GM23338 (cell line): ENCODE measurements around the gene RNF11. TPM values are rescaled to one million over a fixed set of nuclear protein-coding genes. Genes with fewer than 3 reads are reported as not detected.

Experiments used
- ATAC-seq: fragments of 200-7000 bp; cut with Tn5 transposase; 3 replicates; pipeline ENCODE4 v1.9.1; 2020
- DNase-seq: peaks from one replicate; pipeline ENCODE4 v3.0.0-alpha.2; 2015; ENCODE audit warnings: low spot score
- H2AFZ ChIP-seq: fragments of 200-600 bp; sonication (generic); 2 replicates; pipeline ENCODE4 v1.8.0; 2016; ENCODE audit warnings: antibody characterized with exemption, mild to moderate bottlenecking, moderate library complexity
- H3F3A ChIP-seq: fragments of 200-600 bp; sonication (generic); replicated peaks from 2 replicates; pipeline ENCODE4 v1.8.0; 2017; ENCODE audit warnings: antibody characterized with exemption, mixed run types, low read depth
- H3K27ac ChIP-seq: fragments of 200-600 bp; sonication (generic); 2 replicates; pipeline ENCODE4 v1.6.1; 2016; ENCODE audit warnings: low read depth
- H3K27me3 ChIP-seq: fragments of 200-600 bp; sonication (generic); 2 replicates; pipeline ENCODE4 v1.8.0; 2016; ENCODE audit warnings: mild to moderate bottlenecking, mixed run types, moderate library complexity; ENCODE audit not compliant: insufficient read depth
- H3K36me3 ChIP-seq: fragments of 200-600 bp; sonication (generic); 2 replicates; pipeline ENCODE4 v1.8.0; 2016; ENCODE audit warnings: mild to moderate bottlenecking; ENCODE audit not compliant: insufficient read depth
- H3K4me1 ChIP-seq: fragments of 200-600 bp; sonication (generic); 2 replicates; pipeline ENCODE4 v1.8.0; 2016; ENCODE audit warnings: mild to moderate bottlenecking, moderate library complexity; ENCODE audit not compliant: insufficient read depth
- H3K4me2 ChIP-seq: fragments of 200-600 bp; sonication (generic); 2 replicates; pipeline ENCODE4 v1.7.1; 2017; ENCODE audit warnings: mixed run types
- H3K4me3 ChIP-seq: fragments of 200-600 bp; sonication (generic); 2 replicates; pipeline ENCODE4 v1.6.1; 2016; ENCODE audit warnings: mixed run types
- H3K79me2 ChIP-seq: fragments of 200-600 bp; sonication (generic); replicated peaks from 2 replicates; pipeline ENCODE4 v1.8.0; 2017; ENCODE audit warnings: mild to moderate bottlenecking; ENCODE audit not compliant: insufficient read depth
- H3K9me2 ChIP-seq: fragments of 200-600 bp; sonication (generic); 2 replicates; pipeline ENCODE4 v1.8.0; 2017; ENCODE audit not compliant: insufficient read depth
- H4K20me1 ChIP-seq: fragments of 200-600 bp; sonication (generic); replicated peaks from 2 replicates; pipeline ENCODE4 v1.8.0; 2017; ENCODE audit warnings: mild to moderate bottlenecking; ENCODE audit not compliant: insufficient read depth
- H3K27ac Mint-ChIP-seq: 2 replicates; pipeline ENCODE4 v1.8.0; 2020; ENCODE audit warnings: inconsistent platforms, mild to moderate bottlenecking, moderate library complexity, mixed read lengths
- H3K27me3 Mint-ChIP-seq: 3 replicates; pipeline ENCODE4 v1.8.0; 2022; ENCODE audit warnings: low read depth, mild to moderate bottlenecking, moderate library complexity, mixed read lengths, inconsistent platforms; ENCODE audit not compliant: insufficient read depth, poor library complexity
- H3K36me3 Mint-ChIP-seq: 3 replicates; pipeline ENCODE4 v1.8.0; 2021; ENCODE audit warnings: low read depth, mild to moderate bottlenecking, inconsistent platforms, moderate library complexity, mixed read lengths
- H3K4me1 Mint-ChIP-seq: 3 replicates; pipeline ENCODE4 v1.8.0; 2020; ENCODE audit warnings: mild to moderate bottlenecking, inconsistent platforms, mixed read lengths
- H3K4me3 Mint-ChIP-seq: 3 replicates; pipeline ENCODE4 v1.8.0; 2021; ENCODE audit warnings: moderate library complexity, mild to moderate bottlenecking, inconsistent platforms, mixed read lengths
- H3K9me3 Mint-ChIP-seq: 3 replicates; pipeline ENCODE4 v1.8.0; 2020; ENCODE audit warnings: moderate library complexity, mild to moderate bottlenecking, inconsistent platforms, mixed read lengths
- CREB1 ChIP-seq: fragments of 250-450 bp; sonication (Bioruptor Pico); IDR thresholded peaks from 2 replicates; pipeline ENCODE4 v1.5.0; 2020; ENCODE audit warnings: low read depth, mild to moderate bottlenecking, moderate library complexity
- EZH2 ChIP-seq: fragments of 200-600 bp; sonication (generic); IDR thresholded peaks from one replicate; pipeline ENCODE4 v1.8.0; 2017; ENCODE audit warnings: antibody characterized with exemption, mild to moderate bottlenecking, low read depth; ENCODE audit not compliant: unreplicated experiment
- EZH2phosphoT487 ChIP-seq: fragments of 200-600 bp; sonication (generic); IDR thresholded peaks from one replicate; pipeline ENCODE4 v1.8.1; 2018; ENCODE audit warnings: antibody characterized with exemption; ENCODE audit not compliant: unreplicated experiment
- JUNB ChIP-seq: IDR thresholded peaks from one replicate; pipeline ENCODE4 v1.6.1; 2016; ENCODE audit warnings: antibody characterized with exemption; ENCODE audit not compliant: unreplicated experiment
- NANOG ChIP-seq: IDR thresholded peaks from 2 replicates; pipeline ENCODE4 v1.6.1; 2016; ENCODE audit warnings: antibody characterized with exemption, borderline replicate concordance
- POLR2AphosphoS5 ChIP-seq: IDR thresholded peaks from 2 replicates; pipeline ENCODE4 v1.6.1; 2016; ENCODE audit warnings: antibody characterized with exemption, low read depth
- STAT1 ChIP-seq: IDR thresholded peaks from one replicate; pipeline ENCODE4 v1.6.1; 2016; ENCODE audit warnings: antibody characterized with exemption; ENCODE audit not compliant: unreplicated experiment
- ZNF114 ChIP-seq: fragments of 250-450 bp; sonication (Bioruptor Pico); IDR thresholded peaks from 2 replicates; pipeline ENCODE4 v1.5.0; 2020; ENCODE audit warnings: mild to moderate bottlenecking, moderate library complexity
- ZNF331 ChIP-seq: fragments of 250-450 bp; sonication (Bioruptor Pico); IDR thresholded peaks from 2 replicates; pipeline ENCODE4 v1.5.0; 2020; ENCODE audit warnings: low read depth, mild to moderate bottlenecking, moderate library complexity
- polyA plus RNA-seq: library from polyadenylated mRNA; unstranded; fragments of >200 nt; fragmentation: Nextera tagmentation; extraction: Ambion mirVana; gene quantifications from 2 replicates; pipeline ENCODE4 v1.2.1, GENCODE V29; 2016
- total RNA-seq: library from RNA; depleted of rRNA; stranded (reverse); fragments of >200 nt; shearing (Covaris generic); gene quantifications from 2 replicates; pipeline ENCODE4 v1.2.3, GENCODE V29; 2014
- TF ChIP-seq, protein P1 (sequence below): IDR thresholded peaks from 2 replicates; pipeline ENCODE4 v1.6.1; 2016; ENCODE audit warnings: antibody characterized with exemption
- TF ChIP-seq, protein P2 (sequence below), 2 experiments: fragments of 200-600 bp in 1 of 2; sonication (generic) in 1 of 2; conservative IDR thresholded peaks; 2 replicates each; pipeline versions ENCODE4 v1.5.1 to v1.6.1; 2016 to 2017; ENCODE audit warnings: antibody characterized with exemption in 2 of 2, low read depth in 2 of 2, mild to moderate bottlenecking in 2 of 2, moderate library complexity in 1 of 2
- TF ChIP-seq, protein P3 (sequence below): IDR thresholded peaks from one replicate; pipeline ENCODE4 v1.6.1; 2018; ENCODE audit warnings: antibody characterized with exemption; ENCODE audit not compliant: unreplicated experiment
- TF ChIP-seq, protein P4 (sequence below): fragments of 250-450 bp; sonication (Bioruptor Pico); IDR thresholded peaks from 2 replicates; pipeline ENCODE4 v1.5.0; 2020; ENCODE audit warnings: mild to moderate bottlenecking, moderate library complexity

Gene RNF11
- total and polyA plus RNA-seq, 2 experiments from 2014 or later, result 22.3 to 43.0 TPM

DNA sequence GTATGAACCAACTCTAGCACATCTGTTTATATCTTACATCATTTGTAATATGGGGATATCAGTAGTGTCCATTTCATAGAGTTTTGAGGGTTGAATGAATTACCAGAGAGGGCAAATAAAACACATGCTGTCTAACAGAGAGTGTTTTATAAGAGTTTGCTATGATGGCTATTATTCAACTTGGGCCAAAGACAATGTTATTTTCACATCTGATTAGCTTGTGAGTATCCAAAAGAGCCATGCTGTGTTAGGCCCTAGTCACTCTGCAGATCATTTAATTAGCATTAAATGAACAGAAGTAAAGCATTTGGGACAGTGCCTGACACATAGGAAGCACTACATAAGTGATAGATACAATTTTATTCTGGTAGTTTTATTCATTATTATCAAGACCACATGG lies 4.2 kb upstream of the RNF11 start:
- ATAC-seq (no peak), DNase-seq (no peak)
- Histone ChIP-seq H3K4me1 (peaks cover 15% of the 10 kb centered on the region), H4K20me1 (no peaks in the 10 kb centered on the region), H2AFZ (no peak overlapping the region), H3K27me3 (peaks cover 15% of the 10 kb centered on the region; the same call in 1 of the 2 replicates), H3K79me2 (peaks cover 4% of the 10 kb centered on the region), H3K4me3 (no peak overlapping the region), H3K36me3 (no peaks in the 10 kb centered on the region), H3K4me2 (no peak overlapping the region), H3F3A (no peaks in the 10 kb centered on the region), H3K9me2 (no peaks in the 10 kb centered on the region), H3K27ac (no peak overlapping the region)
- Mint-ChIP-seq H3K27ac (no peak overlapping the region), H3K9me3 (no peaks in the 10 kb centered on the region), H3K36me3 (no peaks in the 10 kb centered on the region), H3K4me3 (no peak overlapping the region), H3K4me1 (peaks cover 11% of the 10 kb centered on the region), H3K27me3 (peaks cover 13% of the 10 kb centered on the region)
- TF ChIP-seq, protein P1, sequence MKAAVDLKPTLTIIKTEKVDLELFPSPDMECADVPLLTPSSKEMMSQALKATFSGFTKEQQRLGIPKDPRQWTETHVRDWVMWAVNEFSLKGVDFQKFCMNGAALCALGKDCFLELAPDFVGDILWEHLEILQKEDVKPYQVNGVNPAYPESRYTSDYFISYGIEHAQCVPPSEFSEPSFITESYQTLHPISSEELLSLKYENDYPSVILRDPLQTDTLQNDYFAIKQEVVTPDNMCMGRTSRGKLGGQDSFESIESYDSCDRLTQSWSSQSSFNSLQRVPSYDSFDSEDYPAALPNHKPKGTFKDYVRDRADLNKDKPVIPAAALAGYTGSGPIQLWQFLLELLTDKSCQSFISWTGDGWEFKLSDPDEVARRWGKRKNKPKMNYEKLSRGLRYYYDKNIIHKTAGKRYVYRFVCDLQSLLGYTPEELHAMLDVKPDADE, result no peak
- no peak for TF ChIP-seq ZNF114 (CRISPR knock-in tag)
- no peak for TF ChIP-seq ZNF331 (CRISPR knock-in tag)
- TF ChIP-seq POLR2AphosphoS5, result no peak
- TF ChIP-seq, protein P2, sequence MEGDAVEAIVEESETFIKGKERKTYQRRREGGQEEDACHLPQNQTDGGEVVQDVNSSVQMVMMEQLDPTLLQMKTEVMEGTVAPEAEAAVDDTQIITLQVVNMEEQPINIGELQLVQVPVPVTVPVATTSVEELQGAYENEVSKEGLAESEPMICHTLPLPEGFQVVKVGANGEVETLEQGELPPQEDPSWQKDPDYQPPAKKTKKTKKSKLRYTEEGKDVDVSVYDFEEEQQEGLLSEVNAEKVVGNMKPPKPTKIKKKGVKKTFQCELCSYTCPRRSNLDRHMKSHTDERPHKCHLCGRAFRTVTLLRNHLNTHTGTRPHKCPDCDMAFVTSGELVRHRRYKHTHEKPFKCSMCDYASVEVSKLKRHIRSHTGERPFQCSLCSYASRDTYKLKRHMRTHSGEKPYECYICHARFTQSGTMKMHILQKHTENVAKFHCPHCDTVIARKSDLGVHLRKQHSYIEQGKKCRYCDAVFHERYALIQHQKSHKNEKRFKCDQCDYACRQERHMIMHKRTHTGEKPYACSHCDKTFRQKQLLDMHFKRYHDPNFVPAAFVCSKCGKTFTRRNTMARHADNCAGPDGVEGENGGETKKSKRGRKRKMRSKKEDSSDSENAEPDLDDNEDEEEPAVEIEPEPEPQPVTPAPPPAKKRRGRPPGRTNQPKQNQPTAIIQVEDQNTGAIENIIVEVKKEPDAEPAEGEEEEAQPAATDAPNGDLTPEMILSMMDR (conservative IDR thresholded peaks at IDR 0.05; ENCODE audit: low read depth in 2 of 2), result no peak
- TF ChIP-seq CREB1 (CRISPR knock-in tag), result no peak
- TF ChIP-seq EZH2phosphoT487, result no peak
- TF ChIP-seq JUNB, result no peak
- no peak for TF ChIP-seq EZH2
- no peak for TF ChIP-seq NANOG
- TF ChIP-seq, protein P3, sequence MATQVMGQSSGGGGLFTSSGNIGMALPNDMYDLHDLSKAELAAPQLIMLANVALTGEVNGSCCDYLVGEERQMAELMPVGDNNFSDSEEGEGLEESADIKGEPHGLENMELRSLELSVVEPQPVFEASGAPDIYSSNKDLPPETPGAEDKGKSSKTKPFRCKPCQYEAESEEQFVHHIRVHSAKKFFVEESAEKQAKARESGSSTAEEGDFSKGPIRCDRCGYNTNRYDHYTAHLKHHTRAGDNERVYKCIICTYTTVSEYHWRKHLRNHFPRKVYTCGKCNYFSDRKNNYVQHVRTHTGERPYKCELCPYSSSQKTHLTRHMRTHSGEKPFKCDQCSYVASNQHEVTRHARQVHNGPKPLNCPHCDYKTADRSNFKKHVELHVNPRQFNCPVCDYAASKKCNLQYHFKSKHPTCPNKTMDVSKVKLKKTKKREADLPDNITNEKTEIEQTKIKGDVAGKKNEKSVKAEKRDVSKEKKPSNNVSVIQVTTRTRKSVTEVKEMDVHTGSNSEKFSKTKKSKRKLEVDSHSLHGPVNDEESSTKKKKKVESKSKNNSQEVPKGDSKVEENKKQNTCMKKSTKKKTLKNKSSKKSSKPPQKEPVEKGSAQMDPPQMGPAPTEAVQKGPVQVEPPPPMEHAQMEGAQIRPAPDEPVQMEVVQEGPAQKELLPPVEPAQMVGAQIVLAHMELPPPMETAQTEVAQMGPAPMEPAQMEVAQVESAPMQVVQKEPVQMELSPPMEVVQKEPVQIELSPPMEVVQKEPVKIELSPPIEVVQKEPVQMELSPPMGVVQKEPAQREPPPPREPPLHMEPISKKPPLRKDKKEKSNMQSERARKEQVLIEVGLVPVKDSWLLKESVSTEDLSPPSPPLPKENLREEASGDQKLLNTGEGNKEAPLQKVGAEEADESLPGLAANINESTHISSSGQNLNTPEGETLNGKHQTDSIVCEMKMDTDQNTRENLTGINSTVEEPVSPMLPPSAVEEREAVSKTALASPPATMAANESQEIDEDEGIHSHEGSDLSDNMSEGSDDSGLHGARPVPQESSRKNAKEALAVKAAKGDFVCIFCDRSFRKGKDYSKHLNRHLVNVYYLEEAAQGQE, result no peak
- no peak for TF ChIP-seq STAT1
- TF ChIP-seq, protein P4, sequence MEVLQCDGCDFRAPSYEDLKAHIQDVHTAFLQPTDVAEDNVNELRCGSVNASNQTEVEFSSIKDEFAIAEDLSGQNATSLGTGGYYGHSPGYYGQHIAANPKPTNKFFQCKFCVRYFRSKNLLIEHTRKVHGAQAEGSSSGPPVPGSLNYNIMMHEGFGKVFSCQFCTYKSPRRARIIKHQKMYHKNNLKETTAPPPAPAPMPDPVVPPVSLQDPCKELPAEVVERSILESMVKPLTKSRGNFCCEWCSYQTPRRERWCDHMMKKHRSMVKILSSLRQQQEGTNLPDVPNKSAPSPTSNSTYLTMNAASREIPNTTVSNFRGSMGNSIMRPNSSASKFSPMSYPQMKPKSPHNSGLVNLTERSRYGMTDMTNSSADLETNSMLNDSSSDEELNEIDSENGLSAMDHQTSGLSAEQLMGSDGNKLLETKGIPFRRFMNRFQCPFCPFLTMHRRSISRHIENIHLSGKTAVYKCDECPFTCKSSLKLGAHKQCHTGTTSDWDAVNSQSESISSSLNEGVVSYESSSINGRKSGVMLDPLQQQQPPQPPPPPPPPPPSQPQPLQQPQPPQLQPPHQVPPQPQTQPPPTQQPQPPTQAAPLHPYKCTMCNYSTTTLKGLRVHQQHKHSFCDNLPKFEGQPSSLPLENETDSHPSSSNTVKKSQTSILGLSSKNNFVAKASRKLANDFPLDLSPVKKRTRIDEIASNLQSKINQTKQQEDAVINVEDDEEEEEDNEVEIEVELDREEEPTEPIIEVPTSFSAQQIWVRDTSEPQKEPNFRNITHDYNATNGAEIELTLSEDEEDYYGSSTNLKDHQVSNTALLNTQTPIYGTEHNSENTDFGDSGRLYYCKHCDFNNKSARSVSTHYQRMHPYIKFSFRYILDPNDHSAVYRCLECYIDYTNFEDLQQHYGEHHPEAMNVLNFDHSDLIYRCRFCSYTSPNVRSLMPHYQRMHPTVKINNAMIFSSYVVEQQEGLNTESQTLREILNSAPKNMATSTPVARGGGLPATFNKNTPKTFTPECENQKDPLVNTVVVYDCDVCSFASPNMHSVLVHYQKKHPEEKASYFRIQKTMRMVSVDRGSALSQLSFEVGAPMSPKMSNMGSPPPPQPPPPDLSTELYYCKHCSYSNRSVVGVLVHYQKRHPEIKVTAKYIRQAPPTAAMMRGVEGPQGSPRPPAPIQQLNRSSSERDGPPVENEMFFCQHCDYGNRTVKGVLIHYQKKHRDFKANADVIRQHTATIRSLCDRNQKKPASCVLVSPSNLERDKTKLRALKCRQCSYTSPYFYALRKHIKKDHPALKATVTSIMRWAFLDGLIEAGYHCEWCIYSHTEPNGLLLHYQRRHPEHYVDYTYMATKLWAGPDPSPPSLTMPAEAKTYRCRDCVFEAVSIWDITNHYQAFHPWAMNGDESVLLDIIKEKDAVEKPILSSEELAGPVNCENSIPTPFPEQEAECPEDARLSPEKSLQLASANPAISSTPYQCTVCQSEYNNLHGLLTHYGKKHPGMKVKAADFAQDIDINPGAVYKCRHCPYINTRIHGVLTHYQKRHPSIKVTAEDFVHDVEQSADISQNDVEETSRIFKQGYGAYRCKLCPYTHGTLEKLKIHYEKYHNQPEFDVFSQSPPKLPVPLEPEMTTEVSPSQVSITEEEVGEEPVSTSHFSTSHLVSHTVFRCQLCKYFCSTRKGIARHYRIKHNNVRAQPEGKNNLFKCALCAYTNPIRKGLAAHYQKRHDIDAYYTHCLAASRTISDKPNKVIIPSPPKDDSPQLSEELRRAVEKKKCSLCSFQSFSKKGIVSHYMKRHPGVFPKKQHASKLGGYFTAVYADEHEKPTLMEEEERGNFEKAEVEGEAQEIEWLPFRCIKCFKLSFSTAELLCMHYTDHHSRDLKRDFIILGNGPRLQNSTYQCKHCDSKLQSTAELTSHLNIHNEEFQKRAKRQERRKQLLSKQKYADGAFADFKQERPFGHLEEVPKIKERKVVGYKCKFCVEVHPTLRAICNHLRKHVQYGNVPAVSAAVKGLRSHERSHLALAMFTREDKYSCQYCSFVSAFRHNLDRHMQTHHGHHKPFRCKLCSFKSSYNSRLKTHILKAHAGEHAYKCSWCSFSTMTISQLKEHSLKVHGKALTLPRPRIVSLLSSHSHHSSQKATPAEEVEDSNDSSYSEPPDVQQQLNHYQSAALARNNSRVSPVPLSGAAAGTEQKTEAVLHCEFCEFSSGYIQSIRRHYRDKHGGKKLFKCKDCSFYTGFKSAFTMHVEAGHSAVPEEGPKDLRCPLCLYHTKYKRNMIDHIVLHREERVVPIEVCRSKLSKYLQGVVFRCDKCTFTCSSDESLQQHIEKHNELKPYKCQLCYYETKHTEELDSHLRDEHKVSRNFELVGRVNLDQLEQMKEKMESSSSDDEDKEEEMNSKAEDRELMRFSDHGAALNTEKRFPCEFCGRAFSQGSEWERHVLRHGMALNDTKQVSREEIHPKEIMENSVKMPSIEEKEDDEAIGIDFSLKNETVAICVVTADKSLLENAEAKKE (CRISPR knock-in tag), result no peak
